Activated gamma-delta T cell (primary cell): Measurements from ENCODE around the gene WDR48.

ENCODE experiments used
- DNase-seq: peaks from one replicate; lab custom pipeline; 2025; lab: John Stamatoyannopoulos, UW

WDR48 gene

GRCh38 chr3:39101022-39101689 lies 49.3 kb downstream of the WDR48 start:
- DNase-seq: no peak

GRCh38 chr3:39102504-39103323 lies 50.9 kb downstream of the WDR48 start:
- no peak for DNase-seq

DNA sequence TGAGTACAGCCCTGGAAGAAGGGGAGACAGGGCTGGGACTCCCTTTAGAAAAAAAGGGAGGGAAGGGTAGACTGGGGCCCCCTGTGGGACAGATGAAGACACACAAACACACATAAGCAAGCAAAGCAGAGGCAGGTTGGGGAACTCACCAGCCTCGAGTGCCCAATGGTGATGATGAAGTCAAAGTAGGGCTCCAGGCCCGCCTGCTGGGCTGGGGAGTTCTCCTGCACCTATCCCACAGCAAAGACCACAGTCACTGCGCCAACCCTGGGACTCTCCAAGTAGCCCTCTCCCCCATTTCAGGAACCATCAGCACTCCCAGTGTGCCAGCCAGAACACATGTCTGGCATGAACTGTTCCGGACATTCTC lies 51.5 kb downstream of the WDR48 start:
- no peak for DNase-seq

- no peak for DNase-seq
Measured at GRCh38 chr3:39103791-39104552, 52.2 kb downstream of the WDR48 start.

GRCh38 chr3:39104961-39105686 lies 53.3 kb downstream of the WDR48 start:
- DNase-seq: no peak

GRCh38 chr3:39105687-39106063 lies 53.9 kb downstream of the WDR48 start:
- DNase-seq: no peak

DNA sequence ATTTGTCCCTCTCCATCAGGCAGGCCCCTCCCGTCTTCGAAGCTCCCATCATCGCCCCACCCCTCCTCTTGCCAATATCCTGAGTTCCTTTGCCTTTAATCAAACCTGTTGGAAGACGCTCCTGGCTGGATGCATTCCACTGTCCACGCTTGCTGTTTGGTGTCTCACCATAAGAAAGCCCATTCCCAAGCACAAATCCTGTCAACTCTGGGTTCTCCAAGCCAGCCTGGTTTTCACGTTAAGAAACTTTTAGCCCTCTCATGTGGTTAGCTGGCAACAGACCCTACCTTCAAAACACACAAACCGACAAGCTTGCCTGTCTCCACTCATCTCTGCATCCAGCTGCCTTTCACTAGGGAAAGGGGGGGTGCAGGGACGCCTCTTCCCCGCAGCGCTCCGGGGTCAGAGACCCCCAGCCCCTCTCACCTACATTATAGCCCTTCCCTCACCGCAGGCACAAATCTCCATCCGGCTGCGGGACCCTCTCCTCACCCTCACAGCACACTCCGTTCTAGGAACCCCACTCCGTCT lies 54.5 kb downstream of the WDR48 start:
- no peak for DNase-seq

GRCh38 chr3:39106851-39107387 lies 55.1 kb downstream of the WDR48 start:
- no peak for DNase-seq

DNA sequence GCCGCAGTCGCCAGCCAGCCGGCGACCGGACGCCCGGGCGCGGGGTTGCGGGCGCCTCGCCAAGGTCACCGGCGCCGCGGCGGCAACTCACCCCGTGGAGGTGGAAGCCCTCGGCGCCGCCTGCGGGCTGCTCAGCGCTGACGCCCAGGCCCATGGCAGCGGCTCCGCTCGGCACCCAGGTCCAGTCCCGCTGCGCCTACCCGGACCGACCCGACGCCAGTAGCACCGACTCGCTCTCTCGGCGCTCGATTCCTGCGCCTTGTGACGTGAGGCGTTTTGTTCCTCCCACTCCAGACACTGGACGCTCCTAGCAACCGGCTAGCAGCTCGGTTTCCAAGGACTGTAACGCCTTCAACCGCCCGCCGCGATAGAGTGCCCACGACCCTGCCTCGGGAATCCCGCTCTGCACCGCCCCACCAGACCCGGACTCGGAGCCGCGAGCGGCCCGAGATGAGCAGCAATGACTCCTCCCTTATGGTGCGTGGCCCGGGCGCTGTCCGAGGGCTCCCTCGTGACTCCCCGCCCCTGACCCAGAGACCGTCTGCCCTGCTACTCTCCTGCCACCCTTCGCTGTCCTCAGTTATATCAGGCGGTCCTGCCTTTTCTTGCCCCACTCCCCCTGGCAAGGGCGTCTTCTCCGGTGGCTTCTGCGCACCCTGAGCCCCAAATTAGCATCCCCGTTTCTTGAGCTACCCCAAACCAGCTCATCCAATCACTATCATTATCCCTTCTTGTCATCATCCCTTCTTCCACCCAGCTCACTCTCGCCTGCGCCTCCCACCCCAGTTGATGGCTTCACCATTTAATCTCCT lies 55.8 kb downstream of the WDR48 start, which contains the start of the genes GORASP1 and TTC21A:
TSS of gene GORASP1 (minus strand) at position 240 of the 812 bp plus-strand sequence. CDS start at position 154, 86 bp downstream.
TSS of gene TTC21A (plus strand) at position 293 of the 812 bp plus-strand sequence. CDS start at position 451, 158 bp downstream.
- peak; percentile 39 for DNase-seq

GRCh38 chr3:39108200-39108710 lies 56.4 kb downstream of the WDR48 start:
- DNase-seq: no peak

GRCh38 chr3:39109086-39109485 lies 57.3 kb downstream of the WDR48 start:
- DNase-seq: no peak

- no peak for DNase-seq
Measured at GRCh38 chr3:39110041-39110639, 58.3 kb downstream of the WDR48 start.

- DNase-seq: no peak
Measured at GRCh38 chr3:39112113-39112512, 60.3 kb downstream of the WDR48 start.

- no peak for DNase-seq
Measured at GRCh38 chr3:39112535-39112934, 60.7 kb downstream of the WDR48 start.

DNA sequence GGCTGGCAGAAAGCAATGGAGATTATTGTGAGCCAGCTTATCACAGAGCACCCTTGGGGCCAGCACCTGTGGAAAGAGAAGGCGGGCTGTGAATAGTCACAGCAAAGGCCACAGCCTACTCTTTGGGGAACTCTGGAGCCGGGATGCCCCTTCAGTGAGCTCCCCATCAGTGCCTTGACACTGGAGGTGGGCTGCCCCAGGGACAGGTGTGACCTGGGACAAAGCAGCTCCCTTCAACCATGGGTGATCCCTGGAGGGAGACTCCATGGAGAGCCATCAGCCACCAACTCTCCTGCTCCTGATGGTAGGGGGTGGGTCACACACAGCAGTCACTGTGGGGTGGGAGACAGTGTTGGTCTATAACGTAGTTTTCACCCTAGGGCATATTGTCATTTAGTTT lies 61.5 kb downstream of the WDR48 start:
- no peak for DNase-seq

DNA sequence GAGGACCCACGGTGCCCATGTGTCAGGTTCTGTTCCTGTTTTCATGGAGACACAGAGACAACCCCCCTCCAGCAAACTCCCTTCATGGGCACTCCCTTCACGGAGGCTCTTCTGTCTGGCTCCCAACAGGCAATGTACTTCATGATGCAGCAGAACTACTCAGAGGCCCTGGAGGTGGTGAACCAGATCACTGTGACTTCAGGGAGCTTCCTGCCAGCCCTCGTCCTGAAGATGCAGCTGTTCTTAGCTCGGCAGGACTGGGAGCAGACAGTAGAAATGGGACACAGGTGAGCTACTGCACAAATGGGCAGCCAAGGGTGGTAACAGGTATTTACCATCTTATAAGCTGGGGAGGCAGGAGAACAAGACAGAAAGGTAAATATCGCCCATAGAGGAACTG lies 62.6 kb downstream of the WDR48 start:
- DNase-seq: no peak

DNA sequence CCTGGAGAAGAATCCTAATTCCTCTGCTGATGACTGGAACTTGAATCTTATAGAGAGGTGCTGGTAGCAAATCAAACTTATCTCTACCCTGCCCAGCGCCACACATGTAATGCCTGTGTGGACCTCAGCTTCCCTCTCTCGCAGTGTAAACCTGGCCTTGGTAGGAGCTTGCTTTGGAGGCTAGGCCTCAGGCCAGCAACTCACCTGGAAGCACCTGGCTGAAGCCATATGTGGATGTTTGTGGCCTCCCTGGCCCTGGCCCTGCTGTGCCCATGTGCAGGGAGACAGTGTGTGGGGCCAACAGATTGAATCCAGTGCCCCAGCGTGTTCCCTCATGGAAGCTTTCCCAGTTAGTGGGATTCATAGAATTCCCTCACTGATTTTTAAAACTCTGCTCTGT lies 64.1 kb downstream of the WDR48 start:
- DNase-seq: no peak

- no peak for DNase-seq
Measured at GRCh38 chr3:39118079-39118478, 66.3 kb downstream of the WDR48 start.

DNA sequence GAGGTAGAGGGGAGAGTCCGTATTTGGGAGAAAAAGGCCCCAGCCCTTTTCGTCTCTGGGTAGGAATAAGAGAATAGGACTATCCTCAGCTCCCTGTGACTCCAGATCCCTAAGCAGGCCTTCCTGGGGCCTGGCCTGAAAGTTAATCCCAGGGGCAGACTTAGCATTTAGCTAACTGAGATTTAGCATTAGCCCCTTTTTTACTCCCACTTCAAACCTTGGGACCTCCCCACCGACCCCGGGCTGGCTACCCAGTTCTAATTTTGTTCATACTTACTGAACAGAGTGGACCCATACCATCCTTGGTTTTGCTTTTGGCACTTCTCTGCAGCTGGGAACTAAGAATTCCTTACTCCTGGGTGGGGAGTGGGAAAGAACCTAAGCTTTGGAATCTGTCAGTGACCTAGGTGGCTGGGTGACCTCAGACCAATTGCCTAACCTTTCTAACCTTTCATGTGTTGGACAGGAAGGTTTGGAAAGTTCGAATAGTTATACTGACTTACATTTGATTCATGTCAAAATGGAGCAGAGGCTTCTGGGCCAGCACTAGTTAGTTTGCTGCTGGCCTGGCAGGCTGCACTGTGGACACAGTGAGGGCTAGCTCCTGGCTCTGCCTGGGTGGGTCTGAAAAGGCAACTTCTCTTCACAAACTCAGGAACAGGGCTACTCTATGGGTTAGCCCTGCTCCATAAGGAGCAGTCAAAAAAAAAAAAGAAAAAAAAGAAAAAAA lies 67.3 kb downstream of the WDR48 start:
- no peak for DNase-seq
